ENCODE data around the gene ADGRV1. TPM values are rescaled to one million over a fixed set of nuclear protein-coding genes. Genes with fewer than 3 reads are reported as not detected.

ADGRV1 gene
- total and polyA plus RNA-seq, 9 of the 15 experiments (the other 6 are each of a cell fraction or from before 2014, with no cell fraction given) = 21.7 to 156 (median 58.2) TPM

GRCh38 chr5:90866915-90867731 is 308.5 kb downstream of the ADGRV1 start:
- no peaks in the 10 kb centered on the region for H3K4me1 ChIP-seq (replicated peaks in 1 of 2; ENCODE audit: control insufficient read depth in 2 of 2, insufficient read depth in 2 of 2, low read length in 2 of 2)
- H3K9ac ChIP-seq (ENCODE audit: insufficient read depth in 1 of 2, low read depth in 2 of 2, low read length in 2 of 2) = no peak overlapping the region; a peak in 1 of 4 replicates
- no peaks in the 10 kb centered on the region for H3K27me3 ChIP-seq (ENCODE audit: control insufficient read depth in 2 of 2, insufficient read depth in 2 of 2, low read length in 2 of 2)
- no peak overlapping the region for H3K27ac ChIP-seq (ENCODE audit: extremely low read depth, low read depth, low read length)
- no peak overlapping the region for H3K4me2 ChIP-seq (ENCODE audit: insufficient read depth, low read length)
- no peak for FAIRE-seq
- H3K9me3 ChIP-seq (replicated peaks; ENCODE audit: control insufficient read depth, insufficient read depth, low read depth, low read length) = no peaks in the 10 kb centered on the region
- ATAC-seq = no peak
- ChIA-PET CTCF (ENCODE audit: low intra/inter-chr PET ratio) (interaction anchor here (0.6 to 3.3 kb wide), 4 partner anchors 65 to 552 kb away, joined by 3 to 42 read pairs (median 15); no protein-coding TSS in a partner anchor), POLR2A (no interaction called here)
- no peaks in the 10 kb centered on the region for H4K20me1 ChIP-seq (replicated peaks; ENCODE audit: control insufficient read depth, insufficient read depth, low read length)
- H3K9me1 ChIP-seq (ENCODE audit: control insufficient read depth, insufficient read depth, low read length) = no peaks in the 10 kb centered on the region
- in situ Hi-C loops (cut with MboI) (loop anchor here (10.0 kb wide), 1 partner anchor 518 kb away; the partner anchor contains the start of gene ARRDC3), intact Hi-C loops (cut with micrococcal nuclease) (loop anchor here (1.0 to 5.0 kb wide), 5 partner anchors 64 to 552 kb away; no protein-coding TSS in a partner anchor)
- peaks cover 42% of the 10 kb centered on the region for H3K36me3 ChIP-seq (ENCODE audit: control insufficient read depth, insufficient read depth, low read length)
- H3K4me3 ChIP-seq = no peak overlapping the region
- H3K79me2 ChIP-seq (ENCODE audit: control insufficient read depth, insufficient read depth, low read length) = no peaks in the 10 kb centered on the region
- peak in 1 of 4 experiments; percentile 11 for DNase-seq (ENCODE audit: extremely low read depth in 1 of 4, low spot score in 3 of 4)
- no TSS peak for BruUV-seq (replicated peaks)
- 94% methylated on average over 5 of the region's 5 CpGs for WGBS (ENCODE audit: insufficient coverage, low coverage, missing lambda C conversion rate)
- no peak overlapping the region for H2AFZ ChIP-seq (ENCODE audit: low read depth, low read length)
- no peak for TF ChIP-seq NR2F6 (CRISPR knock-in tag; IDR thresholded peaks at IDR 0.05)
- no peak for TF ChIP-seq ZC3H4 (CRISPR knock-in tag; IDR thresholded peaks at IDR 0.05; ENCODE audit: borderline replicate concordance)
- no peak for TF ChIP-seq ZNF75A (CRISPR knock-in tag; IDR thresholded peaks at IDR 0.05)
- no peak for TF ChIP-seq RFX1 (IDR thresholded peaks at IDR 0.05)
- no peak for TF ChIP-seq MYC (IDR thresholded peaks at IDR 0.05; ENCODE audit: low read depth, low read length)
- TF ChIP-seq MYC (CRISPR knock-in tag; IDR thresholded peaks at IDR 0.05; ENCODE audit: borderline replicate concordance, low read depth) = no peak
- no peak for TF ChIP-seq RBM39 (optimal IDR thresholded peaks at IDR 0.05; ENCODE audit: low read depth, low read length)
- no peak for TF ChIP-seq AFF1 (IDR thresholded peaks at IDR 0.05; ENCODE audit: low read depth in 1 of 2, partially characterized antibody in 2 of 2)
- peak; percentile 56 for TF ChIP-seq TAL1 (IDR thresholded peaks at IDR 0.05)
- TF ChIP-seq NCOR1 (IDR thresholded peaks at IDR 0.05) = peak; percentile 25; the same call in 1 of the 2 replicates
- TF ChIP-seq NUFIP1 (IDR thresholded peaks at IDR 0.05; ENCODE audit: partially characterized antibody) = no peak
- TF ChIP-seq STAT5A (IDR thresholded peaks at IDR 0.05; ENCODE audit: borderline replicate concordance, low read length) = peak; percentile 23; the same call in 1 of the 2 replicates
- no peak for TF ChIP-seq SETDB1 (IDR thresholded peaks at IDR 0.05; ENCODE audit: low read length)
- no peak for TF ChIP-seq PKNOX1 (IDR thresholded peaks at IDR 0.05)
- no peak for TF ChIP-seq SREBF1 (IDR thresholded peaks at IDR 0.05; ENCODE audit: borderline replicate concordance, low read depth, low read length)
- TF ChIP-seq ZNF347 (CRISPR knock-in tag; IDR thresholded peaks at IDR 0.05; ENCODE audit: low read depth) = no peak
- TF ChIP-seq ZSCAN29 (IDR thresholded peaks at IDR 0.05) = no peak

All from K562 (cell line).